GM12892 (cell line): Measurements from ENCODE around the gene ZNF821.

Experiments used
- POLR2A ChIP-seq: IDR thresholded peaks from 2 replicates; pipeline ENCODE4 v1.6.1; 2011; ENCODE audit warnings: low read depth, low read length, control low read depth
- TAF1 ChIP-seq: IDR thresholded peaks from 2 replicates; pipeline ENCODE4 v1.6.1; 2011; ENCODE audit warnings: low read depth, mild to moderate bottlenecking, control low read depth, low read length, borderline replicate concordance

DNA sequence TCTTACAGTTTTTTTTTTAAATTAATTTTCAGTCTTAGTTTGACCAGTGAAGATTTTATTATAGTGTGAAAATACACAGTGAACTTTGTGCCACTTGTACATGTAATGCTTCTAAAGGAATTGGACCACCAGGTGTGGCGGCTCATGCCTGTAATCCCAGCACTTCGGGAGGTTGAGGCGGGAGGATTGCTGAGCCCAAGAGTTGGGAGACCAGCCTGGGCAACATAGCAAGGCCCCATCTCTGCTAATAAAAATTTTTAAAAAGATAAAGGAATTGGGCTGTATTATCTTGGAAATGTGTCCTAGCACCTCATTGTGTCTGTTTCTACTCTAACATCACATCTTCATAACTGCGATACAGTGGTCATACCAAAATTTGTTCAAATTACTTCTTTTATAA is 15.2 kb upstream of the ZNF821 start:
- TF ChIP-seq POLR2A (no peak), TAF1 (no peak)
